NCI-H1436 (cell line): ENCODE measurements around the gene FMNL3.

Experiments used
- DNase-seq: peaks from one replicate; lab custom pipeline; 2025; lab: John Stamatoyannopoulos, UW

FMNL3 gene

DNA sequence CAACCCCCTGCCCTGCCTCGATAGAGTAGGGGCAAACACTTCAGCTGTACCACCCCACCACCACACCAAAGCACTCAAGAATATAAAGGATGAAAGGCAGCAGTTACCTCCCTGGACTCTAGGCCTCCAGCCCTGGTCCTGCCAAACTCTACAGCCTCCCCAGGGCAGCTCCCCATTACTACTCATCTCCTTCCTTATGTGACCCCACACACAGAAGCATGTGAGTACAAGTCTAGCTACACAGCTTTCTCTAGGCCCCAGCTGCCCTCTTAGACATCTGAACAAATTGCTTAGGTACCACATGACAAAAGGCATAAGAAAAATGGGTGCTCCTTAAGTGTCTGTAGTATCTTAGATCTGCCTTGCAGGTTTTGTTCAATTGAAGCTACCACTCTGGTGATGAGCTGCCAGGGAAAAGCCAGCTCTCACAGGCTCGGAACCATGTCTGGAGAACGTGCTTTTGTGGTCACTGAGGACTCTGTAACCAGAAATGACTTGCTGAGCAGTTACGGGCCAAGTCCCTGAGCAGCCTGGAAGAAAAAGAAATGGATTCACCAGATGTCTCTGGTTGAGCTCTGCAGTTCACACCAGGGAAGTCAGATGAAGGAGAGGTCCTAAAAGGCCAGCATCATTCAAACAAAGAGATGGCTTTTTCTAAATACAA, 32.8 kb downstream of the FMNL3 start:
- DNase-seq, result no peak

DNA sequence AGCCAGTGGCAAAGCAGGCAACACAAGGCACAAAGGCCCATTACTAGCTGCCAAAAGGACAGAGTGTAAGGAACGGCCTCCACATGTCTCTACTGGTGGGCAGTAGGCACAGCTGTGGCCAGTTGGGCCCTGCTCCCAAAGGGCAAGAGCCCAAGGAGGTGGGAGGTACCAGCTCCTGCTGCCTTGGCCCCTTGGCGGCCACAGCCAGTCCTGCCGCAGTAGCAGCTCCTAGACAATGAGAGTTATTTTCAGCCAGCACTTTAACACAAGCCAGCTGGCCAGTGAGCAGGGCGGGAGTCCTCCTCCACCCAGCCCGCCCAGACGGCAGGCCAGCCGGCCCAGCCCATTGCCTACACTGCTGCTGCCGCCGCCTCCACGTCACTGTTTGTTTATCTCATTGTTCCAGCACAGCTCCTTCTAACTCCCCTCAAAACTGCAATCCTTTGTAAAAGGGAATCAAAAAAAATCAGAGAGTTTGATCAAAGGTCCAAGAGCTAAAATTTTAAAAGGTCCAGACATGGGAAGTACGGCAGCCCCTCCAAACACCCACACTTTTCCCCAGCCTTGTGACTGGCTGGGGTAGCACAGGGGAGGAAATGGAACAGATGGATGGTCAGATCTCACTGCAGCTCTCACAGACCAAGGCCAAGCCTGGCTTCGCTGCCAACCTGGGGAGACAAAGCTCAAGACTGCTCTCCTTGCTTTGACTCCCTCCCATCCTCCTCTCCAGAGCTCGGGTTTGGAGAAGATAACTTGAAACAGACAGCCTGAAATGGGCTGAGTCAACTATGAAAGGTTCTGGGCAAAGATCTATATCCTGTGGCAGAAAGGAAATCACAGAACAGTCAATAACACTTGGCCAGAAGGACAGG, 33.5 kb downstream of the FMNL3 start:
- DNase-seq, result peak; percentile 2

DNA sequence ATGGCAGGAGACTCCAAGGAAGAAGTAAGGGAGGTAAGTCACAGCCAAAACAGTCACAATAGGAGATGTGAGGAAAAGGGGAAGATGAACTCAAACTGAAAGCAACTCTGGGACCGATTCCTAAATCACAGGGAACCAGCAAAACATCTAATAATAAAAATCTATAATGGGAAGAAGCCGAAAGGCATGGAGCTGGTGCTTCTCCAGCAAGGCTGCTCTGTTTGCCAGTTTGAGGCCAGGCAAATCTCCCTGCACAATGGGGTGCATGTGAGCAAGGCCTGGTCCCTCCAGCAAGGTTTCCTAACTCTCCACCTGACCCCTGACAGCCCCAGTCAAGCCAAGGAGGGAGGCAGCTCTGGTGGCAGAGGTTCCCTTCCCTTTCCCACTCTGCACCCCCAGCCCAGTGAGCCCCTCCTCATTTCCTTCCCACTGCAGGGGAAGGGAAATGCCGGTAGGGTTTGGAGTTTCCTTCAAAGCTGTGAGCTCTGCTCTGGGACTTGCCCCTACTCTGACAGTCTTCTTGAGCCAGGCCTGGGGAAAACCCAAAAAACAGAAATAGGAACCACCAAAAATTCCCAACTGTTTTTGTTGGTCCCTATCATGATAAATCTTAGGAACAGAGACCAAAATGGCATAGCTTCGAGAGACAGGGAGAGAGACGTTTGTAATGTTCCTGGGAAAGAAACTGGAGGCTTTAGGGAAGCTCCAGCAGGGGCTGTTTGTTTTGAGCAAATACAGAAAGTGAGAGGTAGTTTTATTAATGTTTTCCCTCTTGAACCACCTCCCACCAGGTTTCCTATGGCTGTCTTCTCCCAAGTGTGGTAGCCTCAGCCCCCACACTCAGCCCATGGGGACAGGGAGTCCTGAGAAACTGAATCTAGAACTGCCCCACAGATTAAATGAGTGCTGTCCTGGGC, 34.6 kb downstream of the FMNL3 start:
- DNase-seq, result no peak

DNA sequence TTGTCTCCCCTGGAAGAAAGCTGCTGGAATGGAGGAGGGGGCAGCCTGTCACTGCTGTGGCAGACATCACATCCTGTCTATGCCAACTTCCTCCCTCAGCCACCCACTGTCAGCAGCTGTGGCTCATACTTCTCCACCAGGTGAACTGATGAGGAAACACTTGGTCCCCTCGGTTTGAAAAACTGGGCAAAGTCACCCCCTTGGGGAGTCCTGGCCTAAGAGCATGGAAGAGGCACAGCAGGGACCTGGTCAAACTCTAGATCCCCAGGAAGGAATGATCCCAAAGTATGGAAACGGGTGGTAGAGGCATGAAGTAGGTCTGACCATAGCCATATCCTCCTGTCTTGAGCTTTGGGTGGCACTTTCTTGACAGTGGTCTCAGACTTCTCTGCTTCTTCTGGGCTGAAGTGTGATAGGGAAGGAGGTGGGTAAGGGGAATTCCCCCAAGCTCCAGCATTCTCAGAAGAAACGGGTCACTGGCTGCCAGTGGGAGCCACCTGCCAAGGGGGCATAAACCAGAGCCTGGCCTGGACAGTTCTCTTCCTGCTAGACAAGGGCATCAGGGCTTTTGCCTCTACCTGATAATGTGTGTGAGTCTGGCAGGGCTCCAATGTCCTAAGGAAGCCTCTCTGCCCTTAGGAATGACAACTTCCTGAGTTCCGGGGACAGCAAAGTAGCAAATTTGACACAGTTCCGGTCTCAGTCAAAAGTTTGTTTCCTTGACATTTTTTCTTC, 36.0 kb downstream of the FMNL3 start:
- DNase-seq, result no peak

DNA sequence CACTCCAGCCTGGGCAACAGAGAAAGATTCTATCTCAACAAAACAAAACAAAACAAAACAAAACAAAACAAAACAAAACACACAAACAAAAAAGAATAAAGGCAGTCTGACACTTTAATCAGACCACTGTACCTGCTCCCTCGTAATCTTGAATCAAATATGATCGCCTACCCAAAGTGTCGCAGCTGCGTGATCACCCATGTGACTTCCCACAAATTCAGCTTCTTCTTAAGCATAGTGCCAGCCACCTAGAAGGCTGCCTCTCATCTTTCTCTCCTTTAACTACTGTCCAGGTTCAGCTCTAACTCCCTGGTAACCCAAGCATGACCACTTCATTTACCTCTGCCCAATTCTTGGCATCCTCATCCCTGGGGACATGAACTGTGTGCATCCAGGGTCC, 37.4 kb downstream of the FMNL3 start:
- DNase-seq, result no peak

DNA sequence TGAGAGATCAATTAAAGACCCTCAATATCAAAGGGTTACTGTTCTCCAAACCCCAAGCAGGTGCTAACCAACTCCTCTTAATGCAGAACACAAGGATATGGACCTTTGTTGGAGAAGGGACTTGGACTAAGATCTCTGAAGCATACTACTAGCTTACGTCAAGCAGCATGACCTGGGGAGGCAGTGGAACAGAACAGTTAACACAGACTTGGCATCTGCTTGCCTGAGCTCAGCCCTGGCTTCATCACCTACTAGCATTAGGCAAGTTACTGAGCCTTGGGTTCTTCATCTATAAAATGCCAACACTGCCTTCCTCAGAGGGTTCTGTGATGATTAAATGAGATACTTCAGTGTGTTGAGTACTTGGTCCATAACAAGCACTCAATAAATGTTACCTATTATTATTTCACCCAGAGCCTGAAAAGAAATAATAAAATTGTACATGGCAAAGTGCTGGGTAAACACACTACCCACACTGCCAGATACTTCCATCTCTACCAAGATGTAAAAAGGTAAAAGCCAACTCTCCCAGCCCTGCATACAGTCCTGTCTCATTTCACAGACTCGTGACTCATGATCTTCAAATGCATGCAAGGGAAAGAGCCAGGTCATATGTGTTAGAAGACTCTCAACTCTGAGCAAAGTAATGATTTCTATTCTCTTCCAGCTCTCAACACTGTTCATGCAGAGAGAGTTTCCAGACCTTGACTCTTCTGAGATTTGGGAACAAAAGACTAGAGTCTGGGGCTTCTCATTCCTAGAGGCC, 39.7 kb downstream of the FMNL3 start:
- no peak for DNase-seq

DNA sequence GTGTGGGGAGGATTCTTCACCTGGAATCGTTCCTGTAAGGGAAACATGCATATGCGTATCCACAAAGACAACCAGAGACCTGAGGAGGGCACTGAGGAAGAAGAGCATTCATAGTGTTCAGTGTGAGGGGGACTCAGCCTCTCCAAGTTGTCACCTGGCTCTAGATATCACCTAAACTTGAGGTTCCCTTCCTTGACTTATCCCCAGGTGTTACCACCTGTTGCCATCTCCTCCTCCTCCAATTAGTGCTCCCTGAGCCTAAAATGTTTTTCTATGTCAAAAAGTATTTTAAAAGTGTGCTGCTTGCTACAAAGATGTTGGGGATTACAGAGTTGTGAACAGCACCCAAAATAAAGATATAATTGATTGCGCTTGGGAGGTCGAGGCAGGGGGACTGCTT, 41.0 kb downstream of the FMNL3 start:
- no peak for DNase-seq

DNA sequence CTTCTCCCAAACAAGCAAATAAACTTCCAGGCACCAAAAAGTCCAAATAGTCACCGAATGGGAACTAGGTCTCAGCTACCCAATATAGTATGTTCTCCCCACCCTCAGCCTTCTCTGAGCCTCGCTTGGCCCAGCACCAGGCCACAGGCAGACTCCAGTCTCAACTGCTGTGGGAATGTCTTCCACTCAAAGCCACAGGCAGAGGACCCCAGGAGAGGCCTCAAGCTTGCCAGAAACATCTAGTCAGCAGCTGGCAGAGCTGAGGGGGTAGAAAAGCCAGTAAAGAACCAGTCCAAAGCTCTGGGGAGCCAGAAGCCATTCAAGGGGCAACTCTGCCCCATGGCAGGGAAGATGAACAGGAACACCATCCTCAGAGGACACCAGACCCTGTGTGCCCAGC, 41.8 kb downstream of the FMNL3 start:
- DNase-seq, result no peak

DNA sequence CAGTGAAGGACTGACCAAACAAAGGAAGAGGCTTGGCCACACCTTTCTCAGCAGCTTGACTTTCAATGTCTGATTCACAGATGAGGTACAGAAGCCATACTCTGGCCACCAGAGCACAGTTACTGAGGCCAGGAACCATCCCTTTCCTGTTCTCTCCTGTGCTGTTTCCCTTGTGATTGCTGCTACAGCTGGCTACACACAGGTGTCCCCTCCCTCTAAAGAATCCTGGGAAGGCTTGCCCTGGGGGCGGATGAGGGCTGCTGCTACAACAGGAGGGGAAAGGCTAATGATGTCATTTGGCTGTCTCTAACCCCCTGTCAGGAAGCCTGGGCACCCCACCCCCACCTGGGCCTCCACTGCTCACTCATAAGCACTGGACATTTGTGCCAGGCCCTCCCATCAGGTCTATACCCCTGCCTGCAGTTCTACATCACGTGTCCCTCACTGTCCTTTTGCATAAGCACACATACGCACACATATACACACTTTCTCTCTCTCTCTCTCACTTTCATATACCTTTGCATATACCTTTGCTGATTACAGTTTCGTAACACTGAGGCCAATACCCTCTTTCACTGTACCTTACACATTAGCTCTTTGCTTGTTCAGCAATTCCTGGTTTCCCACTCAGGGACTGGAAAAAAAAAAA, 42.5 kb downstream of the FMNL3 start:
- no peak for DNase-seq

DNA sequence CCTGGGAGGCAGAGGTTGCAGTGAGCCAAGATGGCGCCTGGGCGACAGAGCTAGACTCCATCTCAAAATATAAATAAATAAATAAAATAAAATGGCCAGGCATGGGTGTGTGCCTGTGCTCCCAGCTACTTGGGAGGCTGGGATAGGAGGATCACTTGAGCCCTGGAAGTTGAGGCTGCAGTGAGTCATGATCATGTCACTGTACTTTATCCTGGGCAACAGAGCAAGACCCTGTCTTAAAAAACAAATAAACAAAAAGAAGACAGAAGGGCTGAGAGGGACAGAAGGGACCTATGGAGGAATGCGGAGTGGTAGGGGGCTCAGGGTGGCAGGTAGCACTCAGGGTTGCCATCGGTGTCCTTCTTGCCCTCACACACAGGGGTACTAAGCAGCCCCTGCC, 43.0 kb downstream of the FMNL3 start:
- no peak for DNase-seq

DNA sequence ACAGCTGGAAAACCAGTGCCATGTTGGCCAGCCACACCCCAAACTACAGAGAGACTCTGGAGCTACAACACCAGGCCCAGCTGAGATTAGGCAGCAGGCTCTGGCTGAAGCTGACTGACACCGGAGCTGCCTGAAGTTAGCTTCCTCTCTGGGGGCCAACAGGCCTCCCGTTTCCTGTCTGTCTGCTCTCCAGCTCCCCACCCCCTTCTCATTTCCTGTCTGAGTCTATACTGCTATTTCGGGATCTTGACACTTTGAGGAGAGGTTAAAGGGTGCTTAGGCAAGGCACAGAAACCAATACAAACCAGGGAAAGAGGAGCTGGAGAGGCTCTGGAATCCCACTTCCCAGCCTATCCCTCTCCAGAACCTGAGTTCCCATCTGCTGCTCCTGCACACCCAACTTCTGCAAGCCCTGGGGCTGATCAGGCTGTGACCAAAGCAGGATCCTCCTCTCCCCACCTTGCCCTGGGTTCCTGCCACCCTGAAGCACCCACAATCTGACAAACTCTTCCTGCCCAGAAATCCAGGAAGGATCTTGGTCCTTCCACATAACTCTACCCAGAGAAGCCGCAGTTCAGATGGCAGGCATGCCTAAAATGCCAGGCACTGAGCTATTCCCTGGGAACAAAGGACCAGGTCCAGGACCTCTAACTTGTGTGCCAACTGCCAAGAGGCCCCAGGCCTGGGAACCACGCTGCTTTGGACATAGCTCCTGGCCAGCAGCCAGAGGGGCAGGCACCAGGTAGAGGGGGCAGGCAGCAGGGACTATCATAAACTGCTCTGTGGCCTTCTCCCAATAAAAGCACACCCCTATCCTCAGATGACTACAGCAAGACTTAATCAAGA, 44.0 kb downstream of the FMNL3 start:
- no peak for DNase-seq

DNA sequence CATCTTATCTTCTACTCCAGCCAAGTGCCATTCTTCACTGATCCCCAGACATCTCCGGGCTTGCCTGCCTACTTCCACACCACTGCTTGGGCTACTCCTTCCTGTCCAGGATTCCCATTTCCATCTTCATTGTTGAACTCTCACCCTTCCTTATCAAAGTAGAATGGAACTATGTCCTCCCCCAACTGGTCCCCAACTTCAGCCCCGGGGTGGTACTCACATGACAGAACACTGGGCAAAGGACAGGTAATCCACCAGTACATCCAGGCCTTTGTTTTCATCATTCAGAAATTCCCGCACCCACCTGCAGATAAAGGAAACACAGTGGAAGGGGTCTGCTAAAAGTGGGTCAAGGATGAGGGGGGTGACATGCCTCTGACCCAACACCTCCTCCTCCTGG, 45.5 kb downstream of the FMNL3 start:
- no peak for DNase-seq

DNA sequence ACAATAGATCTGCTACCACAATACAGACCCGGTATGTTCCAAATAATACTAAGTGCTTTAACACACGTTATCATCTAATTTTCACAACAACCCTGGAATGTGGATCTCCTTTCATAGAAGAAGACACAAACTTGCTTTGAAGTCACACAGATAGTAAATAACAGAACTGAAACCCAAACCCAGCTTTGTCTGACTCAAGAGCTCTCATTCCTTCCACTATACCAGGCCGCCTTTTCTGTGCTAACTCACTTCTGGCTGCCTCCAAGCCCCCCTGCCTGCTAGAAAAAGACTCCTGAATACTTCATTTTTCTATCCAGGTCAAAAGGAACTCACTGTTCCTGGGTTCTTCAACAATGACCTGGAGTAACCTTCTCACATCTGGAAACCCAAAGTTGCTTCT, 46.0 kb downstream of the FMNL3 start:
- no peak for DNase-seq

DNA sequence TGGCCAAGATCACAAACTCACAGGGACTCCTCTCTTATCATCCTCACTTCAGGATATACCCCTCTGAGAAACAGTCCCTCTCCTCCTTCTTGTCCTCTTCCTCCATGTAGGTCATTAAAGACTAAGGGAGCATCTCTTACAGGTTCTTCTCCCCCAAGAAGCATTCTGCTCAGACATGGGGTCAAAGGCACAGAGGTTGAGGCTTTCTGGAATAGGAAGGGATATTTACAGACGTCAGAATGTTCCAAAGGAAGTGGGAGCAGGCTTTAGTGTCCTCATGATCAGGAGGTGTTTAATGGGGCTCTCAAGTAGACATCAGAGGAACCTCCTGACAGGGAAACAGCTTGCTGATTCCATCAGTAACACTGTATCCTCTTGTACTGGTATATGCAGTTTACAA, 47.5 kb downstream of the FMNL3 start:
- DNase-seq, result no peak

DNA sequence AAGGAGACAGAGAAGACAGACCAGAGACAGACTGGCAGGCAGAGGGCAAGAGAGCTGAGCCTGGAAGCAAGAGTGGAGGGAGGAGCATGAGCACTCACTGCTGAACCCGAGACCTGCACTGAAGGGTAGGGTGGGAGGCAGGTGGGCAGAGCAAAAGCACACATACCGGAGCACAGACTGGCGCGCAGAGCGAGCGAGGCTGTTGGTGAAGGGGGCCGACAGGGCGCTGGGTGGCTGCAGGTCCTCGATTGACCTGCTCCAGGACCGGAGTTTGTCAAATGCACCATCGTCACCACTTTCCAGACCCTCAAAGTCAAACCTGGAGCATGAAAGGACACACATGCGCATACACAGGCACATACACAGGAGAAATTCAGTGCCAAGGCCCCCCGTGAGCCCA, 48.9 kb downstream of the FMNL3 start:
- DNase-seq, result no peak

DNA sequence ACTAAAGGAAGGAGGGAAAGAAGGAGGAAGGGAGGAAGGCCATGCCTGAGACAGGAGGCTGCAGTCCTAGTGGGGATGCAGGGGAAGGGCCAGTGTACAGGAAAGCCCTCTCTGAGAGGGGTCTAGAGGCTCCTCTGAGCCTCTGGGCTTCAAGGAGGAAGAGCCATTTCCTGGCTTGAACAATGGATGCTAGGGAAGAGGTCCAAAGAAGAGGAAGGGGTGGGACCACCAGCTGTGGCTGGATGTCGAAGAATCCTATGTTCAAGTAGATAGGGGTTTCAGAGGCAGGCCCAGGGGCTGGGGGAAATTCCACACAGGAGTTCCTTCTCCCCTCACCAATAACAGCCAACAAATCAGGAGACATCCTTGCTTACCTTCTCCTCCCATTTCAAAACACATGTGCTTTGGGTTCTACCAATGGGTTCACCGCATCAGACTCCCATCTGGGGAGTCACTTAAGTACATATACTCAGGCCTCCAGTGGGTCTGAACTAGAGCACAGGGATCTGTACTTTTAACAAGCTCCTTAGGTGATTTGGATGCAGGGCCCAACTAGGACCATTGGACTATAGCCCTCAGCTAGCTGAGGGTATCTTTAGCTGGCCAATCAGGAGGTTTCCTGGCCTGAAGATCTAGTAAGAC, 51.5 kb downstream of the FMNL3 start:
- no peak for DNase-seq

DNA sequence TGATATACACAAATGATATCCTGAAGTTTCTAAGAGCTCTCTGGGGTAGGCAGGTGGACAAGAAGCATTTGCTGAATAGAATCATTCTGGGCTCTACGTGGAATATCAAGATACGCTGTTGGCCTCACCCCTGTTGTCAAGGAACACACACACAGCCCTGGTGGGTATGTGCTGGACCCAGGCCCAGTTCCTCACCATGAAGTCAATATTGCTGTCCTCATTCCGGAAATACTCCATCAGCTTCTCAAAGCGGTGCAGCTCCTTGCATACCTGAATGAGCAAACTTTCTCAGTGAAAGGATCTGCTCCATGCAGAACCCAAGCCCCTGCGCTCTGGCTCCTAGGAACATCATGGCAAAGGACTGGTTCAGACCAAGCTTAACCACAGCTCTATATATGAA, 52.5 kb downstream of the FMNL3 start:
- DNase-seq, result no peak

DNA sequence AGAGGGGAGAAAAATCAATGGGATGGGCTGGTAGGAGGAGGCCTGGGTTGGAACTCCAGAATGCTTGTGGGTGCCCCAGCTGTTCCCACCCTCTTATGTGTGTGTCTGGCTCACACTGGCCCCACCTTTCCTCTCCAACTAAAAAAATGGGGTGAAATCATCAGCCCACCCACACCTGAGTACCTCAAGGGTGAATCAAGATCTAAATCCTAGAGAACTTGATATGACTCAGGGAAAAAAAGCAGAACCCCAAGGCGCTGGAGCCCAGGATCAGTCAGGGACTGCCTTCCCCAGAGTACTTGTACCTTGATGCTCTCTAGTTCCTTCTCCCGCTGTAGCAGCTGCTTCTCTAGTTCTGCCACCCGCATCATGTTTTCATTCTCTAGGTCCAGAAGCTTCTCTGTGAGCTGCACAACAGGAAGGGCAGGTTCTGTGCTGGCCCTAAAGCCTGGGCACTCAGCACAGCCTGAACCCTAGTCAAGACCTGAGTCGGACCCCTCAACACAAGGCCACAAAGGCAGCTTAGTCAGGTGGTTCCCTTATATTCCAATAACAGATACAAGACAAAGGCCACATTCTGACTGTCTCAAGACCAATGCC, 54.2 kb downstream of the FMNL3 start:
- no peak for DNase-seq

DNA sequence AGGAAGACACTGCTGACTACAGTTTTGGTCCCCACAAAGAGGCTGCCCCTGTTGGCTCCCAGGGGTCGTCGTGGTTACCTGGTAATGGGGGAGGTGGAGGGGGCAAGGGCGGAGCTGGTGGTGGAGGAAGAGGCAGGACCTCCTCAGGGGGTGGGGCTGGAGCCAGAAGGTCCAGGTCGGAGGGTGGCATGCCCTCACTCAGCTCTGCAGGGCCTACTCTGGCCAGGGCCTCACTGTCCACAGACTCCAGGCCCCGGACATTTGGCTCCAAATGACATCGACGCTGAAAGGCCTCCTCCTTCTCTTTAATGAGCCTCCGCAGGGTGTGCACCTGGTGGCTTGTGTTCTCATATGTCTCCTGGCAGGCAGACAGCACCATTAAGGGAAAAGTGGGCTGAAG, 55.4 kb downstream of the FMNL3 start:
- DNase-seq, result no peak
